T-helper 1 cell treated with Interleukin-12 subunit alpha and Interleukin-12 subunit beta and Interleukin-4 antibody, amounts not matched to agents 30 μg/mL and 1 μg/mL, for 36 hours (primary cell): ENCODE data around the gene LELP1.
"Not testable (repeated sequence)": the region's sequence is repeated elsewhere in the genome, so short reads cannot be mapped to it uniquely, and the experiment has no call there.

Source experiments
- H3K27ac Mint-ChIP-seq: one replicate; pipeline ENCODE4 v1.8.0; 2021; ENCODE audit warnings: mild to moderate bottlenecking, mixed read lengths
- H3K27me3 Mint-ChIP-seq: one replicate; pipeline ENCODE4 v1.8.0; 2021; ENCODE audit warnings: low read depth, mixed read lengths
- H3K36me3 Mint-ChIP-seq: one replicate; pipeline ENCODE4 v1.8.0; 2021; ENCODE audit warnings: low read depth, mixed read lengths
- H3K4me1 Mint-ChIP-seq: one replicate; pipeline ENCODE4 v1.8.0; 2021; ENCODE audit warnings: low read depth, mixed read lengths
- H3K4me3 Mint-ChIP-seq: one replicate; pipeline ENCODE4 v1.8.0; 2021; ENCODE audit warnings: mild to moderate bottlenecking, moderate library complexity, mixed read lengths
- H3K9me3 Mint-ChIP-seq: one replicate; pipeline ENCODE4 v1.8.0; 2021; ENCODE audit warnings: mixed read lengths

LELP1 gene

DNA sequence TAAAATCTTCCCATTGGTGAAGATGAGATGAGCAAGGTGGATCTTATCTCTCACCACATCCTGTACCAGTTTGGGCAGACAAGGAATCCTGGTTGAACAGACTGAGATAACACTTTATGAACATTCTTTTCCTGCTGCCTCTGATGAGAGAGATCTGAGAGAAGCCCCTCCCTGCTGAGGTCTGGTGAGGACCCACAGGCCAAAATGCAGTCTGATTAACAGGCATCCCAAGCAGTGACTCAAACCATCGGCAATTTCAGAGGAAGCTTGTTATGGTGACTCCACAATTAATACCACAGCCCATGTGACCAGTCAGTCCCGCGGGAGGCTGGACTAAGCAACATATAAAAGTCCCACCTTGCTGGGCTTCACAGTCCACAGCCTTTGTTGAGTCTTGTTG is 14.0 kb downstream of the LELP1 start, which contains the start of gene PRR9:
PRR9 (plus strand) TSS at position 373 of the 400 bp plus-strand sequence. CDS start 561 bp downstream, outside the sequence.
- Mint-ChIP-seq H3K27me3 (peaks cover 22% of the 10 kb centered on the region), H3K4me3 (no peak within 1 kb of the TSS), H3K9me3 (no peaks in the 10 kb centered on the region), H3K36me3 (no peaks in the 10 kb centered on the region), H3K27ac (no peak within 1 kb of the TSS), H3K4me1 (no peaks in the 10 kb centered on the region)

DNA sequence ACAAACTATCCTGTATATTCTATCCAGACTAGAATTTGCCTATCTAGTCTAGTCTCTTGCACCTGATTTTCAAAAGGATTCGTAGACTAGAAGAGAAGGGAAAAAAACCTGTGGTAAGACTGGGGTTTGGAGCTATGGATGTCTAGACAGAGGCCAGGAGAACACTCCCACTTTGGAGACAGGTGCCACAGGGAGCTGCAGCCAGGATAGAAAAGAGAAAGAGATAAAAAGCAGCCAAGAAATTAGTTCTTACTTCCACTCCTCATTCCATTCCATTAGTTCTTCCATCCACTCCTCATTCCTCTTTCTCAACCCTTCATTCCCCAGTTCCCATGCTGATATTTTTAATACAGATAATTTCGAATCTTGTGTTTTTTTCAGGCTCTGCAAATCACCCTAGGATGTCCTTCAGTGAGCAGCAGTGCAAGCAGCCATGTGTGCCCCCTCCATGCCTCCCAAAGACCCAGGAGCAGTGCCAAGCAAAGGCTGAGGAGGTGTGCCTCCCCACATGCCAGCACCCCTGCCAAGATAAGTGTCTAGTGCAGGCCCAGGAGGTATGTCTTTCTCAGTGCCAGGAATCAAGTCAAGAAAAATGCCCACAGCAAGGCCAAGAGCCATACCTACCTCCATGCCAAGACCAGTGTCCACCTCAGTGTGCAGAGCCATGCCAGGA is 14.7 kb downstream of the LELP1 start:
- H3K27me3 Mint-ChIP-seq, result peaks cover 19% of the 10 kb centered on the region
- H3K9me3 Mint-ChIP-seq, result no peaks in the 10 kb centered on the region

DNA sequence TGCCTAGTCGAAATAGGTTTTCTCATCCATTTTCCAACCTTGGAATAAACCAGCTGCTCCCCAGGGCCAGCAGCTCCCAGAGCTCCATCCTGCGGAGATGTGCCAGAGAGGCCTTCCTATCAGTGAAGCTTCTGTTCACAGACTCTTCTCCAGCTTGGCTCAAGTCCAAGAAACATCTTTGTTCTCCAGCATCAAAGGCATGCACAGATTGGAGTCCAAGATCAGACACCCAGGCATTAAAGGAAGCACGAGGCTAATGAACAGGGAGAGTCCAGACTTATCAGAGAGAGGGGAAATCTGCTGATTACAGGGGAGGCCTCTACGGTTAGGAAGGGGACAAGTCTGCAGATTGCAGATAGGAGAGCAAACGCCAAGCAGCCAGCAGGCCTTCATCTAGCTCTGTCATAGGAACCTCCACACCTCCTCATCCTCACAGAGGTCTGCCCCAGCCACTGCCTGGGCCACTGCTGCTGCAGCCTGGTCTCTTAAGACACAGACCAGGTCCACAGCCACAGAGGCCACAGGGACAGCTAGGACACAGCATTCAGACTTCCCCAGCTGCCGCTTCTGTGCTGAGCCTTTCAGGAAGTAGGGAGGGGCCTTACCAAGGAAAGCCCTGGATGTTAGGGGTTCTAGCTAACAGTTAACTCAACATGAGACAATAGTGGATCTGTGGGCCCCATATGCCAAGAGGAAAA is 17.5 kb downstream of the LELP1 start:
- H3K36me3 Mint-ChIP-seq, result no peaks in the 10 kb centered on the region
- H3K4me3 Mint-ChIP-seq, result no peak overlapping the region
- H3K27me3 Mint-ChIP-seq, result peaks cover 10% of the 10 kb centered on the region
- H3K4me1 Mint-ChIP-seq, result peaks cover 3% of the 10 kb centered on the region
- no peak overlapping the region for H3K27ac Mint-ChIP-seq
- no peaks in the 10 kb centered on the region for H3K9me3 Mint-ChIP-seq

More for the DNA sequence above, 14.7 kb downstream of the LELP1 start:
- H3K27ac Mint-ChIP-seq, result no peak overlapping the region
- no peak overlapping the region for H3K4me3 Mint-ChIP-seq
- no peaks in the 10 kb centered on the region for H3K36me3 Mint-ChIP-seq
- H3K4me1 Mint-ChIP-seq, result no peaks in the 10 kb centered on the region

DNA sequence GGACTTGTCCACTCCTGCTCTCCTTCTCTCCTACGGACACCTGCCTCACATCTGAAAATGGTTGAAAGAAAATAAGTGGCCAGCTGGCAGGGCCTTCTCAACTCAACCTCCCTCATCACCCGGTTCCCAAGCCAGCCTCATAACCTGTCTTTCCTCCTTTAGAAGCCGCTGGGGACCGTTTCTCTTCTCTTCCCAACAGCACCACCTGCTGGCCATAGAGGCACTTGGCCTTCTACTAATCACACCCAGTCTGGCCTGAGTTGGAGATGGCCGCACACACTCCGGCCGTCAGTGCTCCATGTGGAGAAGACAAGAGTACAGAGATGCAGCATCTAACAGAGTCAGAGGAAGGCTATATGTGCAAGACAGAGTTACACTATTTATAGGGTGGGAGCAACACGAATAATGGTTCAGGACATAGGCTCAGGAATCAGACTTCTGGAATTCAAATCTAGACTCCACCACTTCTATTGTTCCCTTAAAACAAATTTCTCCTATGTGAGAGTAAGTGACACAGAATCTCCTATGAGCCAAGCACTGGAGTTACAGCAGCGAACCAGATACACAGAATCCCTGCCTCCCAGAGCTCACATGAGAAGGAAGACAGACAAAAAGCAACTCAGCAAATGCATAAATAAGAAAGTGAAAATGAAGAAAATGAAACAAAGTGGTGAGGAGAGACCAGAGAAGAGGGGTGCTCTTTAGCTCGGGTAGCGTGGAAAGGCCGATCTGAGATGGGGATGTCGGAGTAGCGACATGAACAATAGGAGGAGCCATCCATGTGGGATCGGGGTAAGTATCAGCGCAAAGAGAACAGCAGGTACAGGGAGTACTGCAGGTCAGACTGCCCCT is 20.0 kb downstream of the LELP1 start:
- H3K27ac Mint-ChIP-seq, H3K4me3 Mint-ChIP-seq, H3K27me3 Mint-ChIP-seq, H3K4me1 Mint-ChIP-seq, H3K9me3 Mint-ChIP-seq, H3K36me3 Mint-ChIP-seq: not testable (repeated sequence)

DNA sequence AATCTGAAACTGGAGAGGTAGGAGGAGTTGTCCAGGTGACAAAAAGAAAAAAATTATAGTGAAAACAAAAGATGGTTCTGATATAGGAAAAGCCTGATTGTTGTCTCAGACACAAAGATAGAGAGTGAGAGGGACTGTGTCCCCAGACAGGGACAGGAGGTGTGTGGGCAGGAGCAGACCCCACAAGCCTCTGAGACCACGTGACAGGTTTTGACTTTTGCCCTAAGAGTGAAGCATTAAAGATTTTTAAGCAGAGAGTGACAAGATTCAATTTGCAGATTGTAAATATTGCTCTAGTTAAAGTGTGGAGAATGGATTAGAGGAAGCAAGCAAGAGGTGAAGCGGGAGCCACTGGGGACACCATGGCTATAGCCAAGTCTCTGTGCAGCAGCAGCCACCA is 24.6 kb downstream of the LELP1 start:
- peaks cover 3% of the 10 kb centered on the region for H3K4me1 Mint-ChIP-seq
- no peaks in the 10 kb centered on the region for H3K36me3 Mint-ChIP-seq

DNA sequence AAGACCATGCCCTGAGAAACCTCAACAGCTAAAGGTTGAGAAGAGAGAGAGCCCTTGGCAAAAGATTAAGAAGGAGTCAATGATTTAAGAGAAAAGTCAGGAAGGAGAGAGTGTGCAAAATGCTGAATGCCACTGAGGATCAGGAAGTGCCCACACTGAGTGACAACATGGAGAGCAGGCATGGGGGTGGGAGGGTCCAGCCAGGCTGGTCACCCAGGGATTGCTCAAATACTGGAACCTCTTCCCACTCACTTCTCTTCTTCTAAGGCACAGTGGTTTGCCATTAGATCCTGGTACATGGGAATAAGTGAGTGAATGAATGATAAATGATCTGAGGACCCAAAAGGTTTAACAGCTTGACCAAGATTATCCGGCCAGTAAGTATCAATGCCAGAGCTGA is 25.3 kb downstream of the LELP1 start:
- Mint-ChIP-seq H3K4me1 (peaks cover 2% of the 10 kb centered on the region), H3K9me3 (no peaks in the 10 kb centered on the region)

More for the DNA sequence above, 24.6 kb downstream of the LELP1 start:
- H3K9me3 Mint-ChIP-seq, result no peaks in the 10 kb centered on the region
- no peak overlapping the region for H3K27ac Mint-ChIP-seq
- no peak overlapping the region for H3K4me3 Mint-ChIP-seq
- H3K27me3 Mint-ChIP-seq, result peaks cover 4% of the 10 kb centered on the region

DNA sequence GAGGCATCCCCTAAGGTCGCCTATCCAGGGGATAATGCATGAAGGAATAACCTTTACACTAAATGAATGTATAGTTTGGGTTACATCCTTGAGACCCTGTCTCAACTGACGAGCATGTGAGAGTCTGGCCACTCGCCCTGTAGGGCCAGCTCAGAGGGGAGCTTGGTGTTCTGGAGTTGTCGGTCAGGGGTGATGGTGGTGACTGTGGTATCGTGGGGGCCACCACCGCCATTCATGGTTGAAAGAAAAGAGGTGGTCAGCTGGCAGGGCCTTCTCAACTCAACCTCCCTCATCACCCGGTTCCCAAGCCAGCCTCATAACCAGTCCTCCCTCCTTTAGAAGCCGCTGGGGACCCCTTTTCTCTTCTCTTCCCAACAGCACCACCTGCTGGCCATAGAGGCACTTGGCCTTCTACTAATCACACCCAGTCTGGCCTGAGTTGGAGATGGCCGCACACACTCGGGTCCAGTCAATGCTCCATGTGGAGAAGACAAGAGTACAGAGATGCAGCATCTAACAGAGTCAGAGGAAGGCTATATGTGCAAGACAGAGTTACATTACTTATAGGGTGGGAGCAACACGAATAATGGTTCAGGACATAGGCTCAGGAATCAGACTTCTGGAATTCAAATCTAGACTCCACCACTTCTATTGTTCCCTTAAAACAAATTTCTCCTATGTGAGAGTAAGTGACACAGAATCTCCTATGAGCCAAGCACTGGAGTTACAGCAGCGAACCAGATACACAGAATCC is 26.0 kb downstream of the LELP1 start:
- not testable (repeated sequence) for H3K4me3 Mint-ChIP-seq, H3K27ac Mint-ChIP-seq, H3K27me3 Mint-ChIP-seq, H3K4me1 Mint-ChIP-seq, H3K36me3 Mint-ChIP-seq, H3K9me3 Mint-ChIP-seq

More for the DNA sequence above, 25.3 kb downstream of the LELP1 start:
- Mint-ChIP-seq H3K27me3 (peaks cover 8% of the 10 kb centered on the region), H3K27ac (no peak overlapping the region), H3K36me3 (no peaks in the 10 kb centered on the region), H3K4me3 (no peak overlapping the region)

DNA sequence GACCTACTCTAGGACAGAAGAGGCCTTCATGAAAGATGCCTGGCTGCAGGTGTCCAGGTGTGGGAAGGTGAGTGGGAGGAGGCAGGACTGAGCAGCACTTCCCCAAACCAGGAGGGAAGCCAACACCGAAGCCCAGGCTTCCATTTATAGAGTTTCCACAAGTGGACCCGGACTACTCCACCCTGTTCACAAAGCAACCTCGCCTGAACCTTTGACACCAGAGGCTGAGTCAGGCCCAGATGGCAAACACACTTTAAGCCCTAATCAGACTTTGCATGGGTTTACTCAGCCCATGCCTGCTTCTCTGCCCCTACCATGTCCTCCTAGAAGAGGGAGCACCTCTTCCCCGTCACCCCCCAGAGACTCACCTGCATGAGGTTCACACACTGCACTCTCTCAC is 28.1 kb downstream of the LELP1 start:
- H3K27ac Mint-ChIP-seq, result no peak overlapping the region
- H3K4me3 Mint-ChIP-seq, result no peak overlapping the region
- no peaks in the 10 kb centered on the region for H3K4me1 Mint-ChIP-seq
- H3K9me3 Mint-ChIP-seq, result no peaks in the 10 kb centered on the region
- H3K27me3 Mint-ChIP-seq, result peaks cover 12% of the 10 kb centered on the region
- H3K36me3 Mint-ChIP-seq, result no peaks in the 10 kb centered on the region

DNA sequence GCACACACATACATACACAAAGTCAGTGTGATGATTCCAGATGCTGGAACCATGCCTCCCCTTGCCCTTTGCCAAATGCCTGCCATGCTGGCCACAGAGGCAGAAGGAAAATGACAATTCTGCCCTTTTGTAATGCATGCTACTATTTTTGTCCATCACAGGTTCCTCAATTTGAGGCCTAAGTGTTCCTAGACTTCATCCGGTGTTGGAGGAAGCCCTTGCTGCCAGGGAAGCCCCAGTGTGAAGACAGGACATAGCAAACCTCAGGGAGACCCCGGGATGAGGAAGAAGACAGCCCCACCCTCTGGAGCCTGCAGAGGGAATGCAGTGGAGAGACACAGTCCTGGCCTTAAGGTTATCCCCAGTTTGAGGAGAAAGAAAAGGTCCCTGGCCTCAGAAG is 28.6 kb downstream of the LELP1 start:
- Mint-ChIP-seq H3K27me3 (peaks cover 12% of the 10 kb centered on the region), H3K27ac (no peak overlapping the region), H3K9me3 (no peaks in the 10 kb centered on the region), H3K4me1 (no peaks in the 10 kb centered on the region), H3K4me3 (no peak overlapping the region), H3K36me3 (no peaks in the 10 kb centered on the region)

DNA sequence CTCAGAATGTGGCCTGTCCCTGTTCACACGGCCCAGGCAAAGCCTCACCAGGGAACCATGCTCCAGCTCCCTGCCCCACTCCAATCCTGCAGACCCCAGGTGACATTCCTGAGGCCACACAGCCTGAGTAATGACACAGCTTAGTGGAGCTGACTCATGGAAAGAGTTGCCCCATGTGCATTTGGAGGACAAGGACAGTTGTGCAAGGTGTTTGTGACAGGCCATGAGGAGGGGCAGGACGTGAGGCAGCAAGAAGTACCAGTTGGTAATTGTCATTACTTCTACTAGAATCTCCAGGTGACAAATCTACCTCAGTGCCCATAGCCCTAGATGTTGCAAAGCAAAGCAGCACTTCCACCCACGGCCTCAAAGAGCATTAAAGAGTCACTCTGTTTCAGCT is 29.3 kb downstream of the LELP1 start:
- H3K36me3 Mint-ChIP-seq, result no peaks in the 10 kb centered on the region
- no peak overlapping the region for H3K4me3 Mint-ChIP-seq
- H3K27me3 Mint-ChIP-seq, result peaks cover 12% of the 10 kb centered on the region
- H3K4me1 Mint-ChIP-seq, result no peaks in the 10 kb centered on the region
- no peaks in the 10 kb centered on the region for H3K9me3 Mint-ChIP-seq
- H3K27ac Mint-ChIP-seq, result no peak overlapping the region

DNA sequence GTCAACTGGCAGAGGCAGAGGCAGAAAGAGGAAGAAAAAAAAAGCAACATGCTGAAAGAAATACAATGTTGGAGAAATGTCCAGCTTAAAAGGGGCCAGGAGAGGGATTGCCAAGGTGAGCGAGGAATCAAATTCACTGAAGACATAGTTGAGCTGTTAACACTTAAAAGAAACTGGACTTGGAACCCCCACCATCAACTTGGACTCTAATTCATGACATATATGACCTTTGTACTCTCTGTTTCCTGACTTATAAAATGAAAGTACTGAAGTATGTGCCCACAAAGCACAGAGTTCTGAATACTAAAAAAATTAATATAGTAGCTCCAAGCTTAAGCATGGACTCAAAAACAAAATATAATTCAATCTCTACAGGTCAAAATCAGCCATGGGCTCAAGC is 30.2 kb downstream of the LELP1 start:
- no peaks in the 10 kb centered on the region for H3K4me1 Mint-ChIP-seq
- peaks cover 12% of the 10 kb centered on the region for H3K27me3 Mint-ChIP-seq
- no peaks in the 10 kb centered on the region for H3K36me3 Mint-ChIP-seq
- H3K27ac Mint-ChIP-seq, result no peak overlapping the region
- no peaks in the 10 kb centered on the region for H3K9me3 Mint-ChIP-seq
- no peak overlapping the region for H3K4me3 Mint-ChIP-seq

DNA sequence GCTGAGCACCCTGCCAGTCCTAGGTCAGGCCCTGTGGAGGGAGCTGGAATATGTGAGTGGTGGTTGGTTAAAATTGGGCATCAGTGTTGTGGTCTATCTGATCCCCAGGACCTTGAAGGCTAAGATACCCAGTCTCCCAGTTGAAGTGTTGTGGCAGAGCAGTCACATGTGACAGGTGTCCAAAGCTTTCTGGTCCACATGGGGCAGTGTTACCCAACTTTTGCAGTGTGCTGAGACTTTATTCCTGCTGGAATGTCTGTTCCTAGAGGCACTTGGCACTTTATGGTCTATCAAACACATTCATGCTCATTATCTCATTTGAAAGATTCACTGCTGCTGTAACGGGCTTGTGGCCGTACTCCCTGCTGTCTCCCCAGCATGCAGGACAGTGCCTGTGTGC is 35.3 kb downstream of the LELP1 start:
- no peaks in the 10 kb centered on the region for H3K9me3 Mint-ChIP-seq
- no peak overlapping the region for H3K27ac Mint-ChIP-seq

DNA sequence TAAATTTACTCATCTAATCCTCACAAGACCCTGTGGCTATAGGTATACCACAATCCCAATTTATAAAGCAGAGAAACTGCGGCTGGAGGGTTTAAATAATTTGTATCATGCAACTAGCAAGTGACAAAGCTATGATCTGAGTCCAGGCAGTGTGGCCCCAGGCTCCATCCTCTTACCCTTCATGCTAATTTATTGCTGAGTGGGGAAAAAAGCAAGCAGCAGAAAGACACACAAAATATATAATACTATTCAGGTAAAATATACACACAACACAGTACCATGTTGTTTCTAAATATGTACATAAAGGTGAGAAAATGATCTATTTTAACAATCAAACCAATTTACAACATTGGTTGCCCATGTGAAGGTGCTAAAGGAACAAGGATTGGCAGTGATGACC is 38.9 kb downstream of the LELP1 start:
- Mint-ChIP-seq H3K27ac (no peak overlapping the region), H3K9me3 (peaks cover 8% of the 10 kb centered on the region), H3K27me3 (no peaks in the 10 kb centered on the region), H3K4me1 (no peaks in the 10 kb centered on the region), H3K4me3 (no peak overlapping the region), H3K36me3 (no peaks in the 10 kb centered on the region)

More for the DNA sequence above, 35.3 kb downstream of the LELP1 start:
- Mint-ChIP-seq H3K4me3 (no peak overlapping the region), H3K27me3 (peaks cover 5% of the 10 kb centered on the region), H3K4me1 (no peaks in the 10 kb centered on the region), H3K36me3 (no peaks in the 10 kb centered on the region)

DNA sequence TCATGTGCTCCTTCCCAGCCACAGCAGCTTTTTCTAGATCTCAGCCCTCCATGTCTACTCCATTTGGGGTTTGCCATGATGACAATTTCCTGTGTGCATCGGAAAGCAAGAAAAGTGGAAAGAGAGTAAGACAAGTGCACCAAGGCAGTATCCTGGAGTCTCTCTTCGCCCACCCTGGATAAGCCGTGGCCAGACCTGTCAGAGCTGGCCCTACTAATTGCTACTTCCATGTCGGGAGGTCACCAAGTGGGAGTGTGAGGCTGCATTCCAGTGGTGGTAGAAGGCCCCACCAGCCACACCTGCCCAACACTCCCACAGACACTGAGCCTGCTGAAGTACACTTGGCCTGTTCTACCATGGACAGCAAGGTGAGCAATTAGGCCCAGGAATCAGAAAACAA is 42.2 kb downstream of the LELP1 start:
- no peak overlapping the region for H3K27ac Mint-ChIP-seq
- no peak overlapping the region for H3K4me3 Mint-ChIP-seq
- peaks cover 8% of the 10 kb centered on the region for H3K9me3 Mint-ChIP-seq
- H3K36me3 Mint-ChIP-seq, result no peaks in the 10 kb centered on the region
- no peaks in the 10 kb centered on the region for H3K4me1 Mint-ChIP-seq
- peaks cover 14% of the 10 kb centered on the region for H3K27me3 Mint-ChIP-seq
